ENCODE results near the gene PCDHA1.

PCDHA1 gene

GRCh38 chr5:140926443-140927227 lies 140.7 kb downstream of the PCDHA1 start (continued):
- TF ChIP-seq, protein P1, sequence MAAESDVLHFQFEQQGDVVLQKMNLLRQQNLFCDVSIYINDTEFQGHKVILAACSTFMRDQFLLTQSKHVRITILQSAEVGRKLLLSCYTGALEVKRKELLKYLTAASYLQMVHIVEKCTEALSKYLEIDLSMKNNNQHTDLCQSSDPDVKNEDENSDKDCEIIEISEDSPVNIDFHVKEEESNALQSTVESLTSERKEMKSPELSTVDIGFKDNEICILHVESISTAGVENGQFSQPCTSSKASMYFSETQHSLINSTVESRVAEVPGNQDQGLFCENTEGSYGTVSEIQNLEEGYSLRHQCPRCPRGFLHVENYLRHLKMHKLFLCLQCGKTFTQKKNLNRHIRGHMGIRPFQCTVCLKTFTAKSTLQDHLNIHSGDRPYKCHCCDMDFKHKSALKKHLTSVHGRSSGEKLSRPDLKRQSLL (tag by site-specific recombination; IDR thresholded peaks at IDR 0.05): no peak
- TF ChIP-seq SCRT1 (tag by site-specific recombination; IDR thresholded peaks at IDR 0.05; ENCODE audit: borderline replicate concordance): no peak
- no peak for TF ChIP-seq ZNF112 (tag by site-specific recombination; IDR thresholded peaks at IDR 0.05)
- TF ChIP-seq ZNF239 (tag by site-specific recombination; IDR thresholded peaks at IDR 0.05): no peak
- TF ChIP-seq KLF7 (tag by site-specific recombination; IDR thresholded peaks at IDR 0.05; ENCODE audit: borderline replicate concordance): peak; percentile 17; the same call in 1 of the 2 replicates
- 0 out of 2 replicates have a peak, but pooled peaks have one; percentile 7 for TF ChIP-seq ZNF223 (tag by site-specific recombination; IDR thresholded peaks at IDR 0.05)
- no peak for TF ChIP-seq REPIN1 (tag by site-specific recombination; IDR thresholded peaks at IDR 0.05; ENCODE audit: low read depth)
- 0 out of 2 replicates have a peak, but pooled peaks have one; percentile 33 for TF ChIP-seq ZNF121 (tag by site-specific recombination; IDR thresholded peaks at IDR 0.05)
- no peak for TF ChIP-seq GFI1B (tag by site-specific recombination; IDR thresholded peaks at IDR 0.05)
- TF ChIP-seq KLF9 (tag by site-specific recombination; IDR thresholded peaks at IDR 0.05; ENCODE audit: low read depth): no peak
- no peak for TF ChIP-seq ZNF155 (tag by site-specific recombination; IDR thresholded peaks at IDR 0.05)
- TF ChIP-seq ZNF311 (tag by site-specific recombination; IDR thresholded peaks at IDR 0.05; ENCODE audit: borderline replicate concordance): no peak
- no peak for TF ChIP-seq ZFP3 (tag by site-specific recombination; IDR thresholded peaks at IDR 0.05; ENCODE audit: low read depth)
- no peak for TF ChIP-seq ZNF518A (tag by site-specific recombination; conservative IDR thresholded peaks at IDR 0.05; ENCODE audit: low read depth)
- TF ChIP-seq, protein P2, sequence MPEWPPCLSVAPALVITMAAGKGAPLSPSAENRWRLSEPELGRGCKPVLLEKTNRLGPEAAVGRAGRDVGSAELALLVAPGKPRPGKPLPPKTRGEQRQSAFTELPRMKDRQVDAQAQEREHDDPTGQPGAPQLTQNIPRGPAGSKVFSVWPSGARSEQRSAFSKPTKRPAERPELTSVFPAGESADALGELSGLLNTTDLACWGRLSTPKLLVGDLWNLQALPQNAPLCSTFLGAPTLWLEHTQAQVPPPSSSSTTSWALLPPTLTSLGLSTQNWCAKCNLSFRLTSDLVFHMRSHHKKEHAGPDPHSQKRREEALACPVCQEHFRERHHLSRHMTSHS (tag by site-specific recombination; IDR thresholded peaks at IDR 0.05): no peak
- no peak for TF ChIP-seq ZNF138 (tag by site-specific recombination; IDR thresholded peaks at IDR 0.05; ENCODE audit: borderline replicate concordance)
- TF ChIP-seq IKZF3 (tag by site-specific recombination; IDR thresholded peaks at IDR 0.05): no peak
- no peak for TF ChIP-seq ZNF529 (tag by site-specific recombination; IDR thresholded peaks at IDR 0.05; ENCODE audit: insufficient replicate concordance)
- no peak for TF ChIP-seq ZSCAN23 (tag by site-specific recombination; IDR thresholded peaks at IDR 0.05)
- TF ChIP-seq ZEB2 (tag by site-specific recombination; IDR thresholded peaks at IDR 0.05): 0 out of 2 replicates have a peak, but pooled peaks have one; percentile 31
- no peak for TF ChIP-seq ZNF704 (tag by site-specific recombination; IDR thresholded peaks at IDR 0.05)
- no peak for TF ChIP-seq ZNF202 (tag by site-specific recombination; IDR thresholded peaks at IDR 0.05; ENCODE audit: borderline replicate concordance)
- TF ChIP-seq ZNF169 (tag by site-specific recombination; IDR thresholded peaks at IDR 0.05): no peak
- TF ChIP-seq ZNF555 (tag by site-specific recombination; conservative IDR thresholded peaks at IDR 0.05): no peak
- no peak for TF ChIP-seq ZNF175 (tag by site-specific recombination; IDR thresholded peaks at IDR 0.05)
- peak; percentile 35; the same call in 1 of the 2 replicates for TF ChIP-seq SP7 (tag by site-specific recombination; IDR thresholded peaks at IDR 0.05)
- peak; percentile 34; the same call in 1 of the 2 replicates for TF ChIP-seq ZBTB20 (tag by site-specific recombination; IDR thresholded peaks at IDR 0.05)
- no peak for TF ChIP-seq ZNF350 (tag by site-specific recombination; IDR thresholded peaks at IDR 0.05)
- no peak for TF ChIP-seq ZNF10 (tag by site-specific recombination; IDR thresholded peaks at IDR 0.05)
- no peak for TF ChIP-seq MYNN (tag by site-specific recombination; IDR thresholded peaks at IDR 0.05; ENCODE audit: borderline replicate concordance)
- TF ChIP-seq ZBTB44 (tag by site-specific recombination; IDR thresholded peaks at IDR 0.05): no peak
